Measurements from ENCODE around the gene LRCH2. TPM values are rescaled to one million over a fixed set of nuclear protein-coding genes. Genes with fewer than 3 reads are reported as not detected.

LRCH2 gene
- total and polyA plus RNA-seq, 2 experiments from 2014 or later = 5.7 to 26.2 TPM

DNA sequence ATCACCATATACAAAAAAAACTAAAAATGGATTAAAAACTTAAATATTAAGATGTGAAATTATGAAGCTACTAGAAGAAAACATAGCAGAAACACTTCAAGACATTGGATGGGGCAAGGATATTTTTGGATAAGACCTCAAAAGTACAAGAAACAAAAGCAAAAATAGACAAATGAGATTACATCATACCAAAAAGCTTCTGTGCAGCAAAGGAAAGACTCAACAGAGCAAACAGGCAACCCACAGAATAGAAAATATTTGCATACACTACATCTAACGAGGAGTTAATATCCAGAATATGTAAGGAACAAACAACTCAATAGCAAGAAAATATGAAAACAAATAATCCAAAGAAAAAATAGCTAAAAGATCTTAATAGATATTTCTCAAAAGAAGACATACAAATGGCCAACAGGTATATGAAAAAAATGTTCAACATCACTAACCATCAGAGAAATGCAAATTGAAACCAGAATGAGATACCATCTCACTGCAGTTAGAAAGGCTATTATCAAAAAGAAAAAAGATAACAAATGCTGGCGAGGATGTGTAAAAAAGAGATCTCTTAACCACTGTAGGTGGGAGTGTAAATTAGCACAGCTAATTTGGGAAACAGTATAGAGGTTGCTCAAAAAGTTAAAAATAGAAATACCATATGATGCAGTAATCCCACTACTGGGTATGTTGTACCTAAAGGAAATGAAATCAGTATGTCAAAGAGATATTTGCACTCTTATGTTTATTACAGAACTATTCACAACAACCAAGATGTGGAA is 17.8 kb upstream of the LRCH2 start:
- H3K27ac ChIP-seq = no peak overlapping the region
- no peak for DNase-seq (ENCODE audit: low spot score)
- H3K9me2 ChIP-seq (replicated peaks; ENCODE audit: insufficient read depth) = no peaks in the 10 kb centered on the region
- no peaks in the 10 kb centered on the region for H3K9me3 ChIP-seq (ENCODE audit: low read depth)
- no peak overlapping the region for H3K4me3 ChIP-seq
- no peaks in the 10 kb centered on the region for H3K27me3 ChIP-seq
- no peaks in the 10 kb centered on the region for H3K36me3 ChIP-seq (replicated peaks; ENCODE audit: insufficient read depth, low read depth)
- no peaks in the 10 kb centered on the region for H3K79me2 ChIP-seq
- no peak overlapping the region for H2AFZ ChIP-seq
- 84% methylated on average over 2 of the region's 2 CpGs for whole genome bisulfite sequencing (ENCODE audit: low lambda C conversion rate, missing lambda C conversion rate)
- peaks cover 11% of the 10 kb centered on the region for H3K4me1 ChIP-seq (ENCODE audit: insufficient read depth)
- H4K20me1 ChIP-seq (ENCODE audit: insufficient read depth, poor library complexity, severe bottlenecking) = no peaks in the 10 kb centered on the region
- TF ChIP-seq, protein P1, sequence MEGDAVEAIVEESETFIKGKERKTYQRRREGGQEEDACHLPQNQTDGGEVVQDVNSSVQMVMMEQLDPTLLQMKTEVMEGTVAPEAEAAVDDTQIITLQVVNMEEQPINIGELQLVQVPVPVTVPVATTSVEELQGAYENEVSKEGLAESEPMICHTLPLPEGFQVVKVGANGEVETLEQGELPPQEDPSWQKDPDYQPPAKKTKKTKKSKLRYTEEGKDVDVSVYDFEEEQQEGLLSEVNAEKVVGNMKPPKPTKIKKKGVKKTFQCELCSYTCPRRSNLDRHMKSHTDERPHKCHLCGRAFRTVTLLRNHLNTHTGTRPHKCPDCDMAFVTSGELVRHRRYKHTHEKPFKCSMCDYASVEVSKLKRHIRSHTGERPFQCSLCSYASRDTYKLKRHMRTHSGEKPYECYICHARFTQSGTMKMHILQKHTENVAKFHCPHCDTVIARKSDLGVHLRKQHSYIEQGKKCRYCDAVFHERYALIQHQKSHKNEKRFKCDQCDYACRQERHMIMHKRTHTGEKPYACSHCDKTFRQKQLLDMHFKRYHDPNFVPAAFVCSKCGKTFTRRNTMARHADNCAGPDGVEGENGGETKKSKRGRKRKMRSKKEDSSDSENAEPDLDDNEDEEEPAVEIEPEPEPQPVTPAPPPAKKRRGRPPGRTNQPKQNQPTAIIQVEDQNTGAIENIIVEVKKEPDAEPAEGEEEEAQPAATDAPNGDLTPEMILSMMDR (IDR thresholded peaks at IDR 0.05; ENCODE audit: poor library complexity) = no peak
- TF ChIP-seq EZH2 (IDR thresholded peaks at IDR 0.05; ENCODE audit: borderline replicate concordance) (no peak), EZH2phosphoT487 (IDR thresholded peaks at IDR 0.05; ENCODE audit: low read depth, severe bottlenecking, unreplicated experiment) (no peak)
- no peak overlapping the region for H3K4me2 ChIP-seq

DNA sequence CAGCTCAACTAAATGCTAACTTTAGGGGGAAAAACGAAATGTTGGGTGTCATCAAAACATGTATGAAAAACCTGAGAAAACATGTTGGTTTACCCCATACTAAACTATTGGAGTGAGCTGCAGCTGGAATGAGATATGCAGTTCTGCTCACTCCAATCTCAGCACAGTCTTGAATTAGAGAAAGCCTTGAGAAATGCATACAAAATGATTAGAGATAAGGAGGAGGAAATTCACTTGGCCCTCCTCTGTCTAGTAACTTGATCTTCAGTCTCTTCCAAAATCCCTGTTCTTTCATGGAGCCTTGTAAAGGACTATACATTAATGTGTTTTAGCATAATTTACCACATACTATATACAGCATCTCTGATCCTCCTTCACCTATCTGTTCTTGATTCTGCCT is 3.2 kb upstream of the LRCH2 start:
- no peak overlapping the region for H3K4me2 ChIP-seq
- no peak for DNase-seq (ENCODE audit: low spot score)
- H3K27me3 ChIP-seq = no peaks in the 10 kb centered on the region
- no peak overlapping the region for H3K4me3 ChIP-seq
- H3K9me2 ChIP-seq (replicated peaks; ENCODE audit: insufficient read depth) = no peaks in the 10 kb centered on the region
- no peak overlapping the region for H2AFZ ChIP-seq
- no peaks in the 10 kb centered on the region for H4K20me1 ChIP-seq (ENCODE audit: insufficient read depth, poor library complexity, severe bottlenecking)
- WGBS (ENCODE audit: low lambda C conversion rate, missing lambda C conversion rate) = 57% methylated on average over 1 of the region's 1 CpG
- no peaks in the 10 kb centered on the region for H3K4me1 ChIP-seq (ENCODE audit: insufficient read depth)
- peak overlapping the region; percentile 51 for H3K27ac ChIP-seq
- H3K79me2 ChIP-seq = peaks cover 13% of the 10 kb centered on the region
- TF ChIP-seq, protein P1 (IDR thresholded peaks at IDR 0.05; ENCODE audit: poor library complexity) = no peak
- TF ChIP-seq EZH2phosphoT487 (IDR thresholded peaks at IDR 0.05; ENCODE audit: low read depth, severe bottlenecking, unreplicated experiment) (no peak), EZH2 (IDR thresholded peaks at IDR 0.05; ENCODE audit: borderline replicate concordance) (no peak)
- H3K36me3 ChIP-seq (replicated peaks; ENCODE audit: insufficient read depth, low read depth) = no peaks in the 10 kb centered on the region
- H3K9me3 ChIP-seq (ENCODE audit: low read depth) = no peaks in the 10 kb centered on the region

DNA sequence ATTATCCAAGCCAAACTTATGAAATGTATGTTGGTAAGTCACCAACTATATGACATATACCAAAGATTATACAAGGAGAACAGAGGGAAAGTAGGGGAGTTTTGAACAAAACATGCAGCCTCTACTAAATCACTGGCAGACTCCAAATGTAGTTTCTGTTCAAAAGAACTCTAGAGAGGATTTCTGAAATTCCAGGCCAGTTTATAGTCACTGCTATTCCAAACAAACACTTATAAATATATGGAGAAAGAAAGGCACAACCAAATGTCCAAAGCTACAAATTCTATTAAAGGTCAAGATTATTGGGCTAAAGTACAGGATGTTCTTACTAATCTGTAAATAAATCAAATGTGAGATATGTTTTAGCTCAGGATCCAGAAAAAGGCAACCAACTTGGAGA is 2.7 kb upstream of the LRCH2 start:
- no peaks in the 10 kb centered on the region for H3K27me3 ChIP-seq
- H3K9me2 ChIP-seq (replicated peaks; ENCODE audit: insufficient read depth) = no peaks in the 10 kb centered on the region
- H3K36me3 ChIP-seq (replicated peaks; ENCODE audit: insufficient read depth, low read depth) = no peaks in the 10 kb centered on the region
- H2AFZ ChIP-seq = no peak overlapping the region
- no peaks in the 10 kb centered on the region for H4K20me1 ChIP-seq (ENCODE audit: insufficient read depth, poor library complexity, severe bottlenecking)
- H3K9me3 ChIP-seq (ENCODE audit: low read depth) = no peaks in the 10 kb centered on the region
- peaks cover 17% of the 10 kb centered on the region for H3K79me2 ChIP-seq
- H3K4me1 ChIP-seq (ENCODE audit: insufficient read depth) = no peaks in the 10 kb centered on the region
- DNase-seq (ENCODE audit: low spot score) = no peak
- H3K4me2 ChIP-seq = peak overlapping the region; percentile 42
- H3K27ac ChIP-seq = peak overlapping the region; percentile 51
- H3K4me3 ChIP-seq = no peak overlapping the region
- TF ChIP-seq EZH2phosphoT487 (IDR thresholded peaks at IDR 0.05; ENCODE audit: low read depth, severe bottlenecking, unreplicated experiment) (no peak), EZH2 (IDR thresholded peaks at IDR 0.05; ENCODE audit: borderline replicate concordance) (no peak)
- TF ChIP-seq, protein P1 (IDR thresholded peaks at IDR 0.05; ENCODE audit: poor library complexity) = no peak
